GM12865 (cell line): ENCODE measurements around the gene RBP5.
A peak's percentile ranks its signal among the peaks of the same experiment; 100 is the strongest.

Experiments used
- DNase-seq: peaks from one replicate; pipeline ENCODE4 v3.0.0; 2010; ENCODE audit warnings: low read depth
- H3K4me3 ChIP-seq: 2 replicates; pipeline ENCODE4 v1.5.1; 2011; ENCODE audit warnings: mild to moderate bottlenecking, low read depth, low read length, control low read depth
- CTCF ChIP-seq: IDR thresholded peaks from 2 replicates; pipeline ENCODE4 v1.5.1; 2011; ENCODE audit warnings: low read length, control low read depth, low read depth, inconsistent platforms; ENCODE audit not compliant: insufficient read depth; ENCODE audit errors: missing control alignments

The RBP5 gene

DNA sequence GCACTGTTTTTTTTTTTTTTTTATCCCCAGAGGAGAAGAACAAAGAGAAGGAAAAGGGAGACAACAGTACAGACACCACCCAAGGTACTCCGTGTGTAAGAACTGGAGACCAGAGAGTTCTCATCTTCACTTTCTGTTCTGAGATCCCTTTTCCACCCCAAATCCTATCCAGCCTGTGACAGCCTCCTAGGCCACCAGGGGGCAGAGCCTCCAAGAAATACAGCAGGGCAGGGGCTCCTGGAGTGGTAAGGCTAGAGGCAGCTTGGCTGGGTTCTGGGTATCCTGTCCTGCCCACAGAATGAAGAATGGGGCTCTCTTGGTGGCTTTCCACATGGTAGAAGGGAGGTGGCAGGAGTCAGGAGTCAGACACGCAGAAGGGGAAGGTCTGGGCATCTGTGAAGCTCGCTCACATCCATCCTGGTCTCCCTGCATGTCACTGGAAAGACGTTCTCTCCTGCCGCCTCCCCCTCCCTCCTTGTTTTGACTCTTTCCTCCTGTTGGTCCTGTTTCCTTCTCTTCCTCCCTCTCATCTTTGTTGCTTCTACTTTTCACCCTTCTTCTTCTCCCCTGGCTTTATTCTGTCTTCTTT, 13.5 kb upstream of the RBP5 start:
- peak; percentile 52 for DNase-seq
- peak; percentile 63 for TF ChIP-seq CTCF
- no peak overlapping the region for H3K4me3 ChIP-seq

DNA sequence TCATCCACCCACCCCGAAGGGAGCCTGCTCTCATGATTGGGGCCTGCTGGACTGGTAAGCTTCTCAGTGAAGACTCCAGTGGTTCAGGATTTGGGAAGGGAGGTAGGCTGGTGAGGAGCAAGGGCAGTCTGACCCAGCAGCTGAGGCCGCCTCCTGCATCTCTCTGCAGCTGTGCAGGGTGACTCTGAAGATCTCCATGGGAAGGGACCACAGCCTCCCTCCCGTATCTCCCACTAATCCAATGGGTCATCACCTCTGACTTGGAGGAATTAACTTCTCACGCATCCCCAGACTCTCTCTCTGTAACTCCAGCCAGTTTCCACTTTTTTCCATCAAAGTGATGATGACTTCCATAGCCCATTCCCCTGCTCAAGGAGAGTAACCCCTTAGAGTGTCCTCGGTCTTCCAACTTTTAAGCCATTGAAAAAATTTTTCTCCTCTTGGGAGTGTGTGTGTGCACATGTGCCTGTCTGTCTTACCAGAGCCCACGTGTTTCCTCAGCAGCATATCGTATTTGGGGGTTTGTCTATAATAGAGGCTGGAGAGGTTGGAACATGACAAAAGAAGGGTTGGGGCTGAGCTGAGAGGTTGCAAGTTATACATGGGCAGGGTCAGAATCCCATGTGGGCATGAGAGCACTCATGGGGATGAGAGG, 12.8 kb upstream of the RBP5 start:
- H3K4me3 ChIP-seq = no peak overlapping the region
- TF ChIP-seq CTCF = no peak
- no peak for DNase-seq

DNA sequence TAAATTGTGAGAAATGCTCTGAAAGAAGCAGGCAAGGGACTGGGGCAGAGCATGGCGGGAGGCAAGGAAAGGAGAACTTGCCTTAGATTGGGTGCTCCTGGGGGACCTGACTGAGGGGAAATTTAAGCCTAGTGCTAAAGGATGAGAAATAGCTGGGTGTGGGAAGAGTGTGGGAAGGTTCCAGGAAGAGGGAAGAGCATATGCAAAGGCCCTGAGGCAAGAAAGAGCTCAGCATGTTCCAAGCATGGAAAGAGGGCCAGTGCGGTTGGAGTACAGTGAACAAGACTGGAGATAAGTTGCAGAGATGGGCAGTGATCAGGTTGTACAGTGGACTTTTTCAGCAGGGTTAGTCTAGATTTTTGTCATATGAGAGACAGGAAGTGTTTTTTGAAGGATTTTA, 10.5 kb upstream of the RBP5 start:
- H3K4me3 ChIP-seq = no peak overlapping the region
- DNase-seq = no peak
- no peak for TF ChIP-seq CTCF

DNA sequence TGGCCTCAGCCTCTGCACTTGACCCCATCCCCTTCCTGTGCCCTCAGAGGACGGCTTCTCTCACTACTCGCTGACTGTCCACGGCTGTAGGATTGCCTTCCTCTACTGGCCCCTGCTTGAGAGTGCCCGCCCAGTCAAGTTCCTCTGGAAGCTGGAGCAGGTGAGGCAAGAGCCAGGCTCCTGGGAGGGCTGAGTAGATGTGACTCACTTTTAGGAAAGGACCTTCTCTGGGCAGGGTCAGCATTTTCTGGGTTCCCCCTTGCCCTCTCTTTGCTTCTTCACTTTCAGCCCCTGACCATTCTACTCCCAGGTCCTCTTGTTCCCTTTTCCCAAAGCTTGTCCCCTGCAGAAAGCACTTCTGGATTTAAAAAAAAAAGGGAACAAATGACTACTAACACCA, 9.2 kb upstream of the RBP5 start:
- TF ChIP-seq CTCF = no peak
- DNase-seq = no peak
- H3K4me3 ChIP-seq = no peak overlapping the region

DNA sequence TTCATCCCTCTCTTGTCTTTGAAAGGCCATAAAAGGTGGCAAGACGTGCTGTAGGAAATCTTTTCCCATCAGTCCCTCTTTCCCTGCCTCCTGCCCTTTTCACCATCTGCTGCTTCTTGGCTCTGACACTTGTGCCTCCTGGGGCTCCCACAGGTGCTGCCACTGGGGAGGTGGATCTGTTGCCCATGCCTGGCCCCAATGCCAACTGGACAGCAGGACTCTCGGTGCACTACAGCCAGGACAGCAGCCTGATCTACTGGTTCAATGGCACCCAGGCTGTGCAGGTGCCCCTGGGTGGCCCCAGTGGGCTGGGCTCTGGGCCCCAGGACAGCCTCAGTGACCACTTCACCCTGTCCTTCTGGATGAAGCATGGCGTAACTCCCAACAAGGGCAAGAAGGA, 8.0 kb upstream of the RBP5 start:
- H3K4me3 ChIP-seq = no peak overlapping the region
- TF ChIP-seq CTCF = no peak
- DNase-seq = no peak

DNA sequence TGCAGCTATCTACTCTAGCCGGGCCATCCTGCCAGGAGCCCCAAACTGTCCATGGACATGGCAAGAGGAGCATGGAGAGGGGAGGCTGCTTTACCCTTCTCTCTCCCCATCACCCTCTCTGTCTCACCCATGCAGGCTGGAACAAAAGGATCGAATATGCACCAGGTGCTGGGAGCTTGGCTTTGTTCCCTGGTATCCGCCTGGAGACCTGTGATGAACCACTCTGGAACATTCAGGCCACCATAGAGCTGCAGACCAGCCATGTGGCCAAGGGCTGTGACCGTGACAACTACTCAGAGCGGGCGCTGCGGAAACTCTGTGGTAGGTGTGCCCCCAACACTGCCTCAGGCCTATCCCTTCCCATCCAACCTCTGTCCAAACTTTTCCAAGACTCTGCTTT, 7.4 kb upstream of the RBP5 start:
- no peak for TF ChIP-seq CTCF
- no peak overlapping the region for H3K4me3 ChIP-seq
- DNase-seq = no peak
